HepG2 (cell line): ENCODE data around the gene SLC16A11. TPM values are rescaled to one million over a fixed set of nuclear protein-coding genes. Genes with fewer than 3 reads are reported as not detected.
"Not testable (repeated sequence)": the region's sequence is repeated elsewhere in the genome, so short reads cannot be mapped to it uniquely, and the experiment has no call there.

ENCODE experiments used
- ATAC-seq: fragments of 200-7000 bp; cut with Tn5 transposase; 3 replicates; pipeline ENCODE4 v1.9.1; 2020; ENCODE audit warnings: mild to moderate bottlenecking, moderate library complexity
- BruUV-seq: library from RNA; stranded (reverse); fragments of 400-500 nt; replicated peaks from 2 replicates; lab custom pipeline; 2021; lab: Mats Ljungman, UMichigan
- CTCF ChIA-PET: fragments of 300-600 bp; formaldehyde crosslinking; extraction: SDS; loops from one replicate; lab custom pipeline; 2021; ENCODE audit warnings: low total read pairs, inconsistent platforms, low intra/inter-chr PET ratio; lab: Yijun Ruan, JAX
- POLR2A ChIA-PET: fragments of 350-600 bp; sonication (Branson Sonifier 250); formaldehyde crosslinking; loops from one replicate; lab custom pipeline; 2020; ENCODE audit warnings: antibody characterized with exemption, inconsistent platforms; lab: Yijun Ruan, JAX
- DNase-seq: peaks from one replicate; pipeline ENCODE4 v3.0.0-alpha.2; 2015; ENCODE audit warnings: low spot score
- FAIRE-seq: peaks from 3 replicates; lab custom pipeline; 2011; peaks lifted over from hg19 to GRCh38; lab: Jason Lieb, UNC
- H2AFZ ChIP-seq: one replicate; pipeline ENCODE4 v1.6.1; 2011; ENCODE audit warnings: low read length, inconsistent platforms
- H3K27ac ChIP-seq: fragments of 300-600 bp; 3 replicates; pipeline ENCODE4 v1.8.0; 2011; ENCODE audit warnings: mixed run types, mild to moderate bottlenecking, mixed read lengths, low read length, inconsistent platforms; ENCODE audit not compliant: insufficient read depth; ENCODE audit errors: extremely low read length
- H3K27me3 ChIP-seq, 2 experiments: fragments of 200-600 bp in 1 of 2; 2 replicates in 1 of 2; 3 replicates in 1 of 2; pipeline versions ENCODE4 v1.6.0 to v1.8.0; 2011; ENCODE audit warnings: low read length in 2 of 2, mild to moderate bottlenecking in 2 of 2, moderate library complexity in 2 of 2, inconsistent platforms in 1 of 2; ENCODE audit not compliant: insufficient read depth in 2 of 2, control insufficient read depth in 1 of 2
- H3K36me3 ChIP-seq, 2 experiments: fragments of 200-600 bp in 1 of 2; replicated peaks in 1 of 2; 2 replicates in 1 of 2; 3 replicates in 1 of 2; pipeline versions ENCODE4 v1.5.1 to v1.8.0; 2011; ENCODE audit warnings: low read length in 2 of 2, inconsistent platforms in 1 of 2; ENCODE audit not compliant: insufficient read depth in 2 of 2, control insufficient read depth in 1 of 2
- H3K4me1 ChIP-seq: 2 replicates; pipeline ENCODE4 v1.5.1; 2012; ENCODE audit warnings: low read length, inconsistent platforms; ENCODE audit not compliant: insufficient read depth
- H3K4me2 ChIP-seq: 2 replicates; pipeline ENCODE4 v1.6.0; 2011; ENCODE audit warnings: low read depth, low read length, inconsistent platforms
- H3K4me3 ChIP-seq, 3 experiments: fragments of 200-600 bp in 1 of 3; sonication (generic), shearing (Covaris generic) in 1 of 3; replicated peaks in 1 of 3; 2 replicates each; pipeline ENCODE4 v1.5.1; 2011 to 2016; ENCODE audit warnings: low read length in 3 of 3, inconsistent platforms in 2 of 3, low read depth in 2 of 3, mild to moderate bottlenecking in 2 of 3, control low read depth in 1 of 3, mixed read lengths in 1 of 3; ENCODE audit not compliant: insufficient read depth in 1 of 3
- H3K79me2 ChIP-seq: one replicate; pipeline ENCODE4 v1.6.1; 2011; ENCODE audit warnings: low read length, inconsistent platforms; ENCODE audit not compliant: insufficient read depth
- H3K9ac ChIP-seq: 2 replicates; pipeline ENCODE4 v1.6.0; 2011; ENCODE audit warnings: mild to moderate bottlenecking, low read depth, low read length, inconsistent platforms; ENCODE audit not compliant: insufficient read depth
- H3K9me3 ChIP-seq: 2 replicates; pipeline ENCODE4 v1.5.1; 2012; ENCODE audit warnings: mild to moderate bottlenecking, low read length
- H4K20me1 ChIP-seq: 2 replicates; pipeline ENCODE4 v1.6.0; 2011; ENCODE audit warnings: inconsistent platforms, mild to moderate bottlenecking, low read length, moderate library complexity; ENCODE audit not compliant: insufficient read depth
- ARNT ChIP-seq: fragments of 450-650 bp; IDR thresholded peaks from 2 replicates; pipeline ENCODE4 v1.6.1; 2017
- DMAP1 ChIP-seq: IDR thresholded peaks from 2 replicates; pipeline ENCODE4 v1.6.1; 2016
- GATA4 ChIP-seq: sonication (generic); IDR thresholded peaks from 2 replicates; pipeline ENCODE4 v1.6.1; 2016; ENCODE audit warnings: antibody characterized with exemption, low read depth, borderline replicate concordance
- ISX ChIP-seq: sonication (generic); formaldehyde crosslinking; conservative IDR thresholded peaks from 2 replicates; pipeline ENCODE4 v1.5.0; 2020; ENCODE audit warnings: missing genetic modification reagents
- PPARG ChIP-seq: conservative IDR thresholded peaks from 2 replicates; pipeline ENCODE4 v1.6.1; 2016; ENCODE audit warnings: missing biosample characterization, missing genetic modification reagents
- SOX13 ChIP-seq, 3 experiments: fragments of 450-650 bp in 1 of 3; sonication (generic) in 1 of 3; formaldehyde crosslinking in 1 of 3; IDR thresholded peaks in 2 of 3; conservative IDR thresholded peaks in 1 of 3; 2 replicates each; pipeline versions ENCODE4 v1.5.0 to v1.6.1; 2016 to 2020; ENCODE audit warnings: antibody characterized with exemption in 1 of 3, mild to moderate bottlenecking in 1 of 3, missing compliant biosample characterization in 1 of 3, missing genetic modification reagents in 1 of 3, moderate library complexity in 1 of 3
- SYNCRIP ChIP-seq: fragments of 200-400 bp; formaldehyde crosslinking; IDR thresholded peaks from 2 replicates; pipeline ENCODE4 v1.6.1; 2018; ENCODE audit warnings: mild to moderate bottlenecking, low read depth, low read length; ENCODE audit not compliant: insufficient read depth
- YEATS2 ChIP-seq: sonication (generic); formaldehyde crosslinking; IDR thresholded peaks from 2 replicates; pipeline ENCODE4 v1.4.0; 2020; ENCODE audit warnings: missing genetic modification reagents, borderline replicate concordance
- ZBTB20 ChIP-seq: sonication (generic); formaldehyde crosslinking; IDR thresholded peaks from 2 replicates; pipeline ENCODE4 v1.8.1; 2023; ENCODE audit warnings: missing genetic modification reagents, low read depth, mild to moderate bottlenecking, borderline replicate concordance
- ZNF484 ChIP-seq: sonication (generic); formaldehyde crosslinking; IDR thresholded peaks from 2 replicates; pipeline ENCODE4 v1.5.1; 2020; ENCODE audit warnings: mild to moderate bottlenecking, low read depth, missing genetic modification reagents, borderline replicate concordance
- ZNF512B ChIP-seq: sonication (generic); formaldehyde crosslinking; IDR thresholded peaks from 2 replicates; pipeline ENCODE4 v1.5.1; 2020; ENCODE audit warnings: missing genetic modification reagents, mild to moderate bottlenecking, borderline replicate concordance
- WGBS: methylation state at CpG from one replicate; pipeline ENCODE4 v1.1.6; 2017; ENCODE audit warnings: low lambda C conversion rate; 5-methylcytosine and 5-hydroxymethylcytosine counted together
- in situ Hi-C: cut with HindIII; loops from 2 replicates; pipeline ENCODE4 v1.10.0; 2017; ENCODE audit warnings: low pct_unique_long_range_greater_than_20kb; ENCODE audit not compliant: extremely low pct_ligation_motif_present
- intact Hi-C: fragments of 100-400 bp; cut with micrococcal nuclease; formaldehyde crosslinking; loops from one replicate; pipeline ENCODE4 v1.10.0; 2022; ENCODE audit not compliant: unreplicated experiment
- polyA plus RNA-seq, 8 experiments: library from polyadenylated mRNA; depleted of rRNA in 3 of 8; stranded (reverse) in 7 of 8; unstranded in 1 of 8; fragments of >200 nt; fragmentation: Illumina TruSeq in 4 of 8; extraction: Trizol in 4 of 8; gene quantifications; 2 replicates each; pipeline versions ENCODE4 v1.2.1 to v1.2.3, GENCODE V29; 2011 to 2016; ENCODE audit warnings: low read depth in 4 of 8, missing spikeins in 1 of 8, mixed read lengths in 1 of 8; ENCODE audit not compliant: insufficient read depth in 1 of 8
- total RNA-seq, 5 experiments: library from RNA; depleted of rRNA; stranded (reverse); fragments of >200 nt; fragmentation: Illumina TruSeq; extraction: Trizol; gene quantifications; 2 replicates each; pipeline ENCODE4 v1.2.3, GENCODE V29; 2016; ENCODE audit warnings: low read depth in 1 of 5

SLC16A11 gene
- total and polyA plus RNA-seq, 2 of the 13 experiments (the other 11 are each of a cell fraction or from before 2014, with no cell fraction given): not detected

GRCh38 chr17:6994118-6994598 lies 49.7 kb downstream of the SLC16A11 start:
- H3K9ac ChIP-seq: no peak overlapping the region
- H2AFZ ChIP-seq: no peak overlapping the region
- peaks cover 2 to 4% of the 10 kb centered on the region in 2 experiments; a peak in 4 of 5 replicates for H3K36me3 ChIP-seq
- no TSS peak for BruUV-seq
- in situ Hi-C loops: no loop called here
- ChIA-PET POLR2A (no interaction called here), CTCF (no interaction called here)
- no peak overlapping the region for H3K4me2 ChIP-seq
- ATAC-seq: no peak
- no peaks in the 10 kb centered on the region for H3K4me1 ChIP-seq
- TF ChIP-seq ZBTB20 (CRISPR knock-in tag) (no peak), ZNF512B (CRISPR knock-in tag) (no peak), GATA4 (no peak), ZNF484 (CRISPR knock-in tag) (no peak), SOX13 (IDR thresholded peaks at IDR 0.05) (no peak), SOX13 (CRISPR knock-in tag; conservative IDR thresholded peaks at IDR 0.05 in 1 of 2, IDR thresholded peaks at IDR 0.05 in 1 of 2) (no peak), ARNT (no peak), ISX (no peak), YEATS2 (CRISPR knock-in tag) (no peak), PPARG (CRISPR knock-in tag) (no peak), DMAP1 (CRISPR knock-in tag) (no peak), SYNCRIP (no peak)
- H3K79me2 ChIP-seq: no peaks in the 10 kb centered on the region
- H3K27ac ChIP-seq: no peak overlapping the region
- H3K4me3 ChIP-seq: no peak overlapping the region
- FAIRE-seq: no peak
- H3K9me3 ChIP-seq: no peaks in the 10 kb centered on the region
- intact Hi-C loops: no loop called here
- H4K20me1 ChIP-seq: no peaks in the 10 kb centered on the region
- WGBS: 95% methylated on average over 10 of the region's 10 CpGs
- no peak for DNase-seq
- H3K27me3 ChIP-seq: no peaks in the 10 kb centered on the region

- 88% methylated on average over 5 of the region's 5 CpGs for WGBS
- H3K79me2 ChIP-seq, CTCF ChIA-PET, BruUV-seq, H3K27ac ChIP-seq, FAIRE-seq, POLR2A ChIA-PET, DNase-seq, H3K9ac ChIP-seq, in situ Hi-C loops, H3K4me1 ChIP-seq, H3K27me3 ChIP-seq, H3K36me3 ChIP-seq, H3K9me3 ChIP-seq, H4K20me1 ChIP-seq, intact Hi-C loops, H3K4me3 ChIP-seq, H3K4me2 ChIP-seq, H2AFZ ChIP-seq, ATAC-seq: not testable (repeated sequence)
Observed at GRCh38 chr17:6993613-6994056, 50.3 kb downstream of the SLC16A11 start.
